ENCODE results near the gene ZSWIM4. TPM values are rescaled to one million over a fixed set of nuclear protein-coding genes. Genes with fewer than 3 reads are reported as not detected.

Gene ZSWIM4
- total and polyA plus RNA-seq, 2 of the 13 experiments (the other 11 are each of a cell fraction or from before 2014, with no cell fraction given) = 0.33 to 0.86 TPM

DNA sequence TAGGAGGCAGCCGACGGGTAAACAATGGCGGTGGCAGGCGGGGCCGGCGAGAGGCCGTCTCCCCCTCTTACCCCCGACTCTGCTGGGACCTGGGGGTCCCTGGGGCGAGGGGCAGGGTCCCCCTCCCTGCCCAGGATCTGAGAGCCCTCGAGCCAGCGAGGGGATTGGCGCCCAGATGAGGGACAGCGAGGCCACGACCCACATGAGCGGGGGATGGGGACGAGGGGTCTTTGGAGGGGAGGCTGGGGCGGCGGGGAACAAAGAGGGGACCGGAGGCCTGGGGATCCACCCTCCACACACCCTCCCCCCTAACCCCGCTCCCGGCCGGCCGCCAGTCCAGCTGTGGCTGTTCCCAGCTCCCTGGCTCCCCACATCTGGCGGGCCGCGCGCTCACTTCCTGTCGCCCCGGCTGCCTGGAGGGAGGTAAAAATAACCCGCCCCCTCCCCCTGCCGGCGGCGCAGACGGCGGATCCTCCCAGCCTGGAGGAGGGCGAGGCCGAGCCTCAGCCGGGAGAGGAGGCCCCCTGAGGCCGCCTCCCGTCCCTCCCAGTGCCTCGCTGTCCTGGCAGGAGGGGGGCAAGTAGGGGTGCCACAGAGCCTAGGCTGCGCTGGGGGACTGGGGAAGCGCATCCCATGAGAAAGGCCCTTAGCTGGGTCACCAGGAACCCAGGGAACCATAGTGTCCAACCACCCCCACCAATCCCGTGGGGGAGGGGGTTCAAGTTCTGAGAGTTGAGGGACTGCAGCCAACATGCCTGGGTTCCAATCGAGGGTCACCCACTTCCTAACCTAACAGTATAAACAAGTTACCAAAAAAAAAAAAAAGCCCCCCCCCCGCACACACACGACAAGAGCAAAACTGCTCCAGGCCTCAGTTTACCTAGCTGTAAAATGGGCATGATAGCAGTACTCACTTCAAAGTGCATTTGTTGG, 52.4 kb downstream of the ZSWIM4 start (continued):
- TF ChIP-seq, protein P1, sequence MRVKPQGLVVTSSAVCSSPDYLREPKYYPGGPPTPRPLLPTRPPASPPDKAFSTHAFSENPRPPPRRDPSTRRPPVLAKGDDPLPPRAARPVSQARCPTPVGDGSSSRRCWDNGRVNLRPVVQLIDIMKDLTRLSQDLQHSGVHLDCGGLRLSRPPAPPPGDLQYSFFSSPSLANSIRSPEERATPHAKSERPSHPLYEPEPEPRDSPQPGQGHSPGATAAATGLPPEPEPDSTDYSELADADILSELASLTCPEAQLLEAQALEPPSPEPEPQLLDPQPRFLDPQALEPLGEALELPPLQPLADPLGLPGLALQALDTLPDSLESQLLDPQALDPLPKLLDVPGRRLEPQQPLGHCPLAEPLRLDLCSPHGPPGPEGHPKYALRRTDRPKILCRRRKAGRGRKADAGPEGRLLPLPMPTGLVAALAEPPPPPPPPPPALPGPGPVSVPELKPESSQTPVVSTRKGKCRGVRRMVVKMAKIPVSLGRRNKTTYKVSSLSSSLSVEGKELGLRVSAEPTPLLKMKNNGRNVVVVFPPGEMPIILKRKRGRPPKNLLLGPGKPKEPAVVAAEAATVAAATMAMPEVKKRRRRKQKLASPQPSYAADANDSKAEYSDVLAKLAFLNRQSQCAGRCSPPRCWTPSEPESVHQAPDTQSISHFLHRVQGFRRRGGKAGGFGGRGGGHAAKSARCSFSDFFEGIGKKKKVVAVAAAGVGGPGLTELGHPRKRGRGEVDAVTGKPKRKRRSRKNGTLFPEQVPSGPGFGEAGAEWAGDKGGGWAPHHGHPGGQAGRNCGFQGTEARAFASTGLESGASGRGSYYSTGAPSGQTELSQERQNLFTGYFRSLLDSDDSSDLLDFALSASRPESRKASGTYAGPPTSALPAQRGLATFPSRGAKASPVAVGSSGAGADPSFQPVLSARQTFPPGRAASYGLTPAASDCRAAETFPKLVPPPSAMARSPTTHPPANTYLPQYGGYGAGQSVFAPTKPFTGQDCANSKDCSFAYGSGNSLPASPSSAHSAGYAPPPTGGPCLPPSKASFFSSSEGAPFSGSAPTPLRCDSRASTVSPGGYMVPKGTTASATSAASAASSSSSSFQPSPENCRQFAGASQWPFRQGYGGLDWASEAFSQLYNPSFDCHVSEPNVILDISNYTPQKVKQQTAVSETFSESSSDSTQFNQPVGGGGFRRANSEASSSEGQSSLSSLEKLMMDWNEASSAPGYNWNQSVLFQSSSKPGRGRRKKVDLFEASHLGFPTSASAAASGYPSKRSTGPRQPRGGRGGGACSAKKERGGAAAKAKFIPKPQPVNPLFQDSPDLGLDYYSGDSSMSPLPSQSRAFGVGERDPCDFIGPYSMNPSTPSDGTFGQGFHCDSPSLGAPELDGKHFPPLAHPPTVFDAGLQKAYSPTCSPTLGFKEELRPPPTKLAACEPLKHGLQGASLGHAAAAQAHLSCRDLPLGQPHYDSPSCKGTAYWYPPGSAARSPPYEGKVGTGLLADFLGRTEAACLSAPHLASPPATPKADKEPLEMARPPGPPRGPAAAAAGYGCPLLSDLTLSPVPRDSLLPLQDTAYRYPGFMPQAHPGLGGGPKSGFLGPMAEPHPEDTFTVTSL (CRISPR knock-in tag; IDR thresholded peaks at IDR 0.05; ENCODE audit: borderline replicate concordance) = 0 out of 2 replicates have a peak, but pooled peaks have one; percentile 49
- TF ChIP-seq SKI (IDR thresholded peaks at IDR 0.05; ENCODE audit: partially characterized antibody) (peak; percentile 83), RBM22 (optimal IDR thresholded peaks at IDR 0.05; ENCODE audit: low read length) (no peak), ZNF263 (CRISPR knock-in tag; IDR thresholded peaks at IDR 0.05) (peak; percentile 75), ZNF709 (CRISPR knock-in tag; IDR thresholded peaks at IDR 0.05) (peak; percentile 27; the same call in 1 of the 2 replicates), ETV5 (CRISPR knock-in tag; IDR thresholded peaks at IDR 0.05; ENCODE audit: borderline replicate concordance) (peak; percentile 93), ZKSCAN5 (CRISPR knock-in tag; IDR thresholded peaks at IDR 0.05) (peak; percentile 97), ZNF558 (CRISPR knock-in tag; IDR thresholded peaks at IDR 0.05; ENCODE audit: borderline replicate concordance) (0 out of 2 replicates have a peak, but pooled peaks have one; percentile 51), U2AF2 (IDR thresholded peaks at IDR 0.05; ENCODE audit: low read depth, low read length) (no peak), ZNF788 (CRISPR knock-in tag; IDR thresholded peaks at IDR 0.05; ENCODE audit: borderline replicate concordance) (peak; percentile 24; the same call in 1 of the 2 replicates), MIER3 (CRISPR knock-in tag; IDR thresholded peaks at IDR 0.05; ENCODE audit: borderline replicate concordance) (0 out of 2 replicates have a peak, but pooled peaks have one; percentile 3), BCLAF1 (IDR thresholded peaks at IDR 0.05) (no peak), SKIL (CRISPR knock-in tag; IDR thresholded peaks at IDR 0.05; ENCODE audit: borderline replicate concordance) (peak; percentile 84; the same call in 1 of the 2 replicates), MEF2D (CRISPR knock-in tag; IDR thresholded peaks at IDR 0.05) (0 out of 2 replicates have a peak, but pooled peaks have one; percentile 36)
- TF ChIP-seq, protein P2, sequence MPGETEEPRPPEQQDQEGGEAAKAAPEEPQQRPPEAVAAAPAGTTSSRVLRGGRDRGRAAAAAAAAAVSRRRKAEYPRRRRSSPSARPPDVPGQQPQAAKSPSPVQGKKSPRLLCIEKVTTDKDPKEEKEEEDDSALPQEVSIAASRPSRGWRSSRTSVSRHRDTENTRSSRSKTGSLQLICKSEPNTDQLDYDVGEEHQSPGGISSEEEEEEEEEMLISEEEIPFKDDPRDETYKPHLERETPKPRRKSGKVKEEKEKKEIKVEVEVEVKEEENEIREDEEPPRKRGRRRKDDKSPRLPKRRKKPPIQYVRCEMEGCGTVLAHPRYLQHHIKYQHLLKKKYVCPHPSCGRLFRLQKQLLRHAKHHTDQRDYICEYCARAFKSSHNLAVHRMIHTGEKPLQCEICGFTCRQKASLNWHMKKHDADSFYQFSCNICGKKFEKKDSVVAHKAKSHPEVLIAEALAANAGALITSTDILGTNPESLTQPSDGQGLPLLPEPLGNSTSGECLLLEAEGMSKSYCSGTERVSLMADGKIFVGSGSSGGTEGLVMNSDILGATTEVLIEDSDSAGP (CRISPR knock-in tag; IDR thresholded peaks at IDR 0.05; ENCODE audit: borderline replicate concordance) = 0 out of 2 replicates have a peak, but pooled peaks have one; percentile 2
